ENCODE data around the gene ORMDL2.
A peak's percentile ranks its signal among the peaks of the same experiment; 100 is the strongest.

The ORMDL2 gene

DNA sequence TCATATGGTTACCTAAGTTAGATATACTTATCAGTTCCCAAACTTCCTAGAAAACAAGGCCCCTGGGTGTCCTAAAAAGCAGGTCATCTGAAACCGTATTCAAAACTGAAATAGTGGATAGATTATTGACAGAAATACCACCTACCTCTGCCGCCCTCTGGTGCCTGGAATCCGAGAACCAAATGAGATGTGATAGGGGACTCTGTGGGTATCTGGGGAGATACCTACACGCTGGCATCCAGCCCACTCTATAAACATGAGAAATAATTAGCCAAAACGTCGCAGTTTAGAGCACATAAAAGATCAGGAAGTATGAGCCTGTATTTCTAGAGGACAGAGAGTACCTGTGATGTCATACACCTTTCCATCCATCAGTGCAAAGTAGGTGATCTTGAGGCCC lies 4.4 kb downstream of the ORMDL2 start:
- TF ChIP-seq, protein P1, sequence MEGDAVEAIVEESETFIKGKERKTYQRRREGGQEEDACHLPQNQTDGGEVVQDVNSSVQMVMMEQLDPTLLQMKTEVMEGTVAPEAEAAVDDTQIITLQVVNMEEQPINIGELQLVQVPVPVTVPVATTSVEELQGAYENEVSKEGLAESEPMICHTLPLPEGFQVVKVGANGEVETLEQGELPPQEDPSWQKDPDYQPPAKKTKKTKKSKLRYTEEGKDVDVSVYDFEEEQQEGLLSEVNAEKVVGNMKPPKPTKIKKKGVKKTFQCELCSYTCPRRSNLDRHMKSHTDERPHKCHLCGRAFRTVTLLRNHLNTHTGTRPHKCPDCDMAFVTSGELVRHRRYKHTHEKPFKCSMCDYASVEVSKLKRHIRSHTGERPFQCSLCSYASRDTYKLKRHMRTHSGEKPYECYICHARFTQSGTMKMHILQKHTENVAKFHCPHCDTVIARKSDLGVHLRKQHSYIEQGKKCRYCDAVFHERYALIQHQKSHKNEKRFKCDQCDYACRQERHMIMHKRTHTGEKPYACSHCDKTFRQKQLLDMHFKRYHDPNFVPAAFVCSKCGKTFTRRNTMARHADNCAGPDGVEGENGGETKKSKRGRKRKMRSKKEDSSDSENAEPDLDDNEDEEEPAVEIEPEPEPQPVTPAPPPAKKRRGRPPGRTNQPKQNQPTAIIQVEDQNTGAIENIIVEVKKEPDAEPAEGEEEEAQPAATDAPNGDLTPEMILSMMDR (IDR thresholded peaks at IDR 0.05) = no peak
- no peaks in the 10 kb centered on the region for H3K9me3 ChIP-seq (ENCODE audit: control insufficient read depth, low read length)
- H3K4me3 ChIP-seq (ENCODE audit: low read depth, low read length) = no peak overlapping the region
- H3K27ac ChIP-seq = no peak overlapping the region
- H3K4me1 ChIP-seq = no peaks in the 10 kb centered on the region
- H3K27me3 ChIP-seq (ENCODE audit: control insufficient read depth, insufficient read depth, low read length) = no peaks in the 10 kb centered on the region
- no peaks in the 10 kb centered on the region for H3K36me3 ChIP-seq (ENCODE audit: control insufficient read depth, insufficient read depth, low read length)
- H3K79me2 ChIP-seq = peaks cover 5% of the 10 kb centered on the region
- no peak overlapping the region for H3K9ac ChIP-seq
- no peak overlapping the region for H3K4me2 ChIP-seq (ENCODE audit: low read length)
- H2AFZ ChIP-seq = no peak overlapping the region

DNA sequence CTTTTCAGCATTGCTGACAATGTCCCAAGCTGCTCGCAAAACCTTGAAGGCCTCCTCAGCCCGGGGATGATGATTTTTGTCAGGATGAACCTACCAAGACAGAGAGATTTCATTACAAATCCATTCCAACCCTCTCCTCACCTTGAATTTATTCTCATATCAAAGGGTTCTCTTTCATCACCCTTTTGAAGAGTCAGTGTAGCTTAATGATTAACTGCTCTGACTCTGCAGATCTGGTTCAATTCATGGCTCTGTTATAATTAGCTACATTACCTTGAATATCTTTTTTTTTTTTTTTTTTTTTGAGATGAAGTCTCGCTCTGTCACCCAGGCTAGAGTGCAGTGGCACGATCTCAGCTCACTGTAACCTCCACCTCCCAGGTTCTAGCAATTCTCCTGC lies 5.6 kb downstream of the ORMDL2 start:
- TF ChIP-seq, protein P1 (IDR thresholded peaks at IDR 0.05) = no peak
- Histone ChIP-seq H3K79me2 (no peaks in the 10 kb centered on the region), H3K27ac (no peak overlapping the region), H3K4me1 (no peaks in the 10 kb centered on the region), H2AFZ (no peak overlapping the region), H3K36me3 (ENCODE audit: control insufficient read depth, insufficient read depth, low read length) (no peaks in the 10 kb centered on the region), H3K9ac (no peak overlapping the region), H3K27me3 (ENCODE audit: control insufficient read depth, insufficient read depth, low read length) (no peaks in the 10 kb centered on the region), H3K4me2 (ENCODE audit: low read length) (no peak overlapping the region), H3K4me3 (ENCODE audit: low read depth, low read length) (no peak overlapping the region), H3K9me3 (ENCODE audit: control insufficient read depth, low read length) (no peaks in the 10 kb centered on the region)

DNA sequence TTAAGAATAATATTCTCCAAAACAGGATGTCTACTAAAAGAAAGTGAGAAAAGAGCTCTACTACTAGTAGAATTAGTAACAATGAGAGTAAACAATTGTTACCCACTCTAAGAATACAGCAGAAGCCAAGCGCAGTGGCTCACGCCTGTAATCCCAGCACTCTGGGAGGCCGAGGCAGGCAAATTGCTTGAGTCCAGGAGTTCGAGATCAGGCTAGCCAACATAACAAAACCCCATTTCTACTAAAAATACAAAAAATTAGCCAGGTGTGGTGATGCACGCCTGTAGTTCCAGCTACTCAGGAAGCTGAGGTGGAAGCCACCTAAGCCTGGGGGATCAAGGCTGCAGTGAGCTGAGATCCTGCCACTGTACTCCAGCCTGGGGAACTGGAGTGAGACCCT lies 6.9 kb downstream of the ORMDL2 start:
- peaks cover 4% of the 10 kb centered on the region for H3K4me1 ChIP-seq
- no peaks in the 10 kb centered on the region for H3K79me2 ChIP-seq
- no peaks in the 10 kb centered on the region for H3K27me3 ChIP-seq (ENCODE audit: control insufficient read depth, insufficient read depth, low read length)
- H2AFZ ChIP-seq = no peak overlapping the region
- TF ChIP-seq, protein P1 (IDR thresholded peaks at IDR 0.05) = no peak
- no peak overlapping the region for H3K4me3 ChIP-seq (ENCODE audit: low read depth, low read length)
- H3K4me2 ChIP-seq (ENCODE audit: low read length) = no peak overlapping the region
- no peaks in the 10 kb centered on the region for H3K36me3 ChIP-seq (ENCODE audit: control insufficient read depth, insufficient read depth, low read length)
- H3K9me3 ChIP-seq (ENCODE audit: control insufficient read depth, low read length) = no peaks in the 10 kb centered on the region
- H3K9ac ChIP-seq = no peak overlapping the region
- H3K27ac ChIP-seq = no peak overlapping the region

DNA sequence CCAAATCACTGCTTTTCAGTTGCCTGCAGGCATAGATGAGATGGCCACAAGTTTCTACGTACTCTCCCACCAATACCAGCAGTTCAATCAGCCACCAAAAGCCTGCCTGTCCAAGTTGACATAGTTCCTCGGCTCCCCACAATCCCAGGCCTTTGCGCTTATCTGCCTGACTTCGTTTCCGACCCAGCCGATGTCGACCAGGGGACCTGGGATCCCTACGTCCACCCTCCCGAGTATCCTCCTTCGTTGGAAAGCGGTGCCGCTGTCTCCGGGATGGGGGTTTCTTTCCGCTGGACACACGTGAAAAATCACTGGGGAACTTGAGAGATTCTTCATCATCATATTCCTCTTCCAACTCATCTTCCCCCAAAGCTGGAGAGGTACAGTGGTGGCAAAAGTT lies 10.0 kb downstream of the ORMDL2 start:
- H3K4me3 ChIP-seq (ENCODE audit: low read depth, low read length) = no peak overlapping the region
- TF ChIP-seq, protein P1 (IDR thresholded peaks at IDR 0.05) = no peak
- no peaks in the 10 kb centered on the region for H3K27me3 ChIP-seq (ENCODE audit: control insufficient read depth, insufficient read depth, low read length)
- H3K79me2 ChIP-seq = no peaks in the 10 kb centered on the region
- no peak overlapping the region for H3K4me2 ChIP-seq (ENCODE audit: low read length)
- H3K27ac ChIP-seq = no peak overlapping the region
- H3K9me3 ChIP-seq (ENCODE audit: control insufficient read depth, low read length) = no peaks in the 10 kb centered on the region
- H2AFZ ChIP-seq = no peak overlapping the region
- no peak overlapping the region for H3K9ac ChIP-seq
- no peaks in the 10 kb centered on the region for H3K36me3 ChIP-seq (ENCODE audit: control insufficient read depth, insufficient read depth, low read length)
- H3K4me1 ChIP-seq = peaks cover 4% of the 10 kb centered on the region

DNA sequence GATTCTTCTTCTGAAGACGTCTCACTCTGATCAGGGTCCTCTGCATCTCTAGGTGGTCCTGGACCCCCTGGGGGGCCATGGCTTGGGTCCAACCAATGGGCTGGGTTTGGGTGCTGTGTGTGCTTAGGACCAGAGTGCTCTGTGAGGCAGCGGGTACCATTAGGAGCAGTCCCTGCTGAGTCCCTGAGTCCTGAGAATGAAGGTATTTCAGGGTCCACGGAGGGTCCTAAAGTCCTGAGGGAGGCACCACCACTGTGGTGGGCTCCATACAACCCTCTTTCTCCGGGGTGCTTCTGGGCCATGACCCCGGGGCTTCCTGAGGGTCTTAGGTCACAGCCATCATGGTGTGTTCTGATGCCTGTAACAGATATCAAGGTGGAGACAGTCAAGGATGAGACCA lies 10.5 kb downstream of the ORMDL2 start:
- Histone ChIP-seq H3K4me1 (peaks cover 4% of the 10 kb centered on the region), H3K4me3 (ENCODE audit: low read depth, low read length) (no peak overlapping the region), H3K36me3 (ENCODE audit: control insufficient read depth, insufficient read depth, low read length) (no peaks in the 10 kb centered on the region), H3K9me3 (ENCODE audit: control insufficient read depth, low read length) (no peaks in the 10 kb centered on the region), H2AFZ (no peak overlapping the region), H3K27me3 (ENCODE audit: control insufficient read depth, insufficient read depth, low read length) (no peaks in the 10 kb centered on the region), H3K9ac (no peak overlapping the region), H3K79me2 (no peaks in the 10 kb centered on the region), H3K27ac (peak overlapping the region; percentile 76), H3K4me2 (ENCODE audit: low read length) (no peak overlapping the region)
- TF ChIP-seq, protein P1 (IDR thresholded peaks at IDR 0.05) = no peak
